Spleen (tissue), 11 donors: ENCODE results near the gene NAA40. TPM values are rescaled to one million over a fixed set of nuclear protein-coding genes. Genes with fewer than 3 reads are reported as not detected.

Experiments
- DNase-seq: peaks from one replicate; pipeline ENCODE4 v3.0.0-alpha.2; 2020
- H3K27ac ChIP-seq, 8 donors: fragments of 200-600 bp; sonication (generic) in 7 of 8; 1 replicate in 4 of 8; 2 replicates in 4 of 8; pipeline versions ENCODE4 v1.5.0 to v1.8.0; 2016 to 2021; ENCODE audit warnings: inconsistent platforms in 4 of 8, mild to moderate bottlenecking in 4 of 8, moderate library complexity in 1 of 8
- H3K27me3 ChIP-seq, 7 donors: fragments of 200-600 bp; sonication (generic) in 6 of 7; replicated peaks in 1 of 7; 1 replicate in 4 of 7; 2 replicates in 3 of 7; pipeline versions ENCODE4 v1.5.0 to v1.8.0; 2016 to 2021; ENCODE audit warnings: inconsistent platforms in 3 of 7, mild to moderate bottlenecking in 1 of 7
- H3K36me3 ChIP-seq, 6 donors: fragments of 200-600 bp; sonication (generic) in 5 of 6; 1 replicate in 4 of 6; 2 replicates in 2 of 6; pipeline versions ENCODE4 v1.5.0 to v1.8.0; 2016 to 2021; ENCODE audit warnings: inconsistent platforms in 2 of 6
- H3K4me1 ChIP-seq, 6 donors: fragments of 200-600 bp; sonication (generic) in 5 of 6; 1 replicate in 3 of 6; 2 replicates in 3 of 6; pipeline versions ENCODE4 v1.5.0 to v1.8.0; 2016 to 2021; ENCODE audit warnings: inconsistent platforms in 3 of 6
- H3K4me3 ChIP-seq, 8 donors: fragments of 200-600 bp; sonication (generic) in 7 of 8; 1 replicate in 4 of 8; 2 replicates in 4 of 8; pipeline versions ENCODE4 v1.5.0 to v1.8.0; 2016 to 2021; ENCODE audit warnings: inconsistent platforms in 4 of 8, mild to moderate bottlenecking in 4 of 8, moderate library complexity in 2 of 8
- H3K9me3 ChIP-seq, 8 donors: fragments of 200-600 bp; sonication (generic) in 7 of 8; 1 replicate in 4 of 8; 2 replicates in 4 of 8; pipeline versions ENCODE4 v1.5.0 to v1.8.0; 2016 to 2021; ENCODE audit warnings: inconsistent platforms in 4 of 8
- CTCF ChIP-seq, 11 experiments: fragments of 200-600 bp in 7 of 11; fragments of 450-650 bp in 4 of 11; sonication (generic) in 4 of 11; IDR thresholded peaks in 8 of 11; conservative IDR thresholded peaks in 3 of 11; 1 replicate in 7 of 11; 2 replicates in 4 of 11; pipeline versions ENCODE4 v1.4.0 to v1.8.0; 2016 to 2021; ENCODE audit warnings: antibody characterized with exemption in 11 of 11, inconsistent platforms in 4 of 11, mild to moderate bottlenecking in 1 of 11
- POLR2A ChIP-seq, 3 donors: fragments of 450-650 bp; IDR thresholded peaks; one replicate each; pipeline ENCODE4 v1.5.1; 2017; ENCODE audit warnings: antibody characterized with exemption in 3 of 3, mild to moderate bottlenecking in 1 of 3
- POLR2AphosphoS5 ChIP-seq, 3 donors: sonication (generic); formaldehyde crosslinking; IDR thresholded peaks; one replicate each; pipeline ENCODE4 v1.5.1; 2017; ENCODE audit warnings: antibody characterized with exemption in 3 of 3
- WGBS, 5 donors: extraction: QIAGEN DNeasy Blood & Tissue Kit in 3 of 5; methylation state at CpG; one replicate each; pipeline versions ENCODE4 v1.1.5 to v1.1.7; 2013 to 2018; 5-methylcytosine and 5-hydroxymethylcytosine counted together
- intact Hi-C: fragments of 100-400 bp; cut with DNase I; formaldehyde crosslinking; loops from one replicate; pipeline ENCODE4 v1.15.0; 2023; ENCODE audit warnings: low total_unique reads
- polyA plus RNA-seq, 3 donors: library from polyadenylated mRNA; stranded (reverse); fragments of 200-250 nt; gene quantifications; one replicate each; pipeline ENCODE4 v1.2.1, GENCODE V29; 2013
- total RNA-seq, 7 donors: library from RNA; depleted of rRNA in 3 of 7; stranded (reverse); fragments of >200 nt in 3 of 7; fragmentation: NEBNext Ultra II Directional in 4 of 7; extraction: Animal tissue kit (Norgen Biotek cat#: 25700) in 4 of 7; gene quantifications; one replicate each; pipeline versions ENCODE4 v1.1.0 to v1.2.1, GENCODE V29; 2016 to 2021
- donor health status: healthy with polysubstance abuse.
- donor health status: DM: no; HTN: no; CAD: no; lungs with moderate emphysema.
- donor health status: DM: no; HTN: no; CAD: no.
- donor health status: Bipolar disorder and iron deficiency.
- donor health status: healthy.
- donor health status: DM: no; HTN: no; CAD: no.
- donor health status: DM: yes; HTN: yes; CAD: no.

NAA40 gene
- total and polyA plus RNA-seq, 10 donors = 12.1 to 45.4 (median 30.2) TPM

GRCh38 chr11:63929616-63930015 lies 9.2 kb upstream of the NAA40 start:
- Histone ChIP-seq H3K4me3 (no peak overlapping the region), H3K4me1 (no peaks in the 10 kb centered on the region), H3K27me3 (no peaks in the 10 kb centered on the region), H3K36me3 (no peaks in the 10 kb centered on the region), H3K27ac (no peak overlapping the region), H3K9me3 (no peaks in the 10 kb centered on the region)
- DNase-seq = no peak
- no peak for TF ChIP-seq POLR2AphosphoS5 (IDR thresholded peaks at IDR 0.05)
- TF ChIP-seq POLR2A (IDR thresholded peaks at IDR 0.05) = no peak
- TF ChIP-seq CTCF (IDR thresholded peaks at IDR 0.05 in 8 of 11, conservative IDR thresholded peaks at IDR 0.05 in 3 of 11) = no peak
- 79 to 88% (median 82%) methylated on average over 5 of the region's 5 CpGs for WGBS, 5 donors
- intact Hi-C loops = no loop called here

- WGBS, 5 donors = 76 to 89% (median 82%) methylated on average over 6 of the region's 6 CpGs
- intact Hi-C loops = no loop called here
- H3K9me3 ChIP-seq = no peaks in the 10 kb centered on the region
- no peaks in the 10 kb centered on the region for H3K27me3 ChIP-seq
- DNase-seq = no peak
- no peaks in the 10 kb centered on the region for H3K36me3 ChIP-seq
- no peaks in the 10 kb centered on the region for H3K4me1 ChIP-seq
- no peak overlapping the region for H3K4me3 ChIP-seq
- no peak overlapping the region for H3K27ac ChIP-seq
- TF ChIP-seq CTCF (IDR thresholded peaks at IDR 0.05 in 8 of 11, conservative IDR thresholded peaks at IDR 0.05 in 3 of 11) (no peak), POLR2A (IDR thresholded peaks at IDR 0.05) (no peak), POLR2AphosphoS5 (IDR thresholded peaks at IDR 0.05) (no peak)
Measured at GRCh38 chr11:63931045-63931444, 7.8 kb upstream of the NAA40 start.

DNA sequence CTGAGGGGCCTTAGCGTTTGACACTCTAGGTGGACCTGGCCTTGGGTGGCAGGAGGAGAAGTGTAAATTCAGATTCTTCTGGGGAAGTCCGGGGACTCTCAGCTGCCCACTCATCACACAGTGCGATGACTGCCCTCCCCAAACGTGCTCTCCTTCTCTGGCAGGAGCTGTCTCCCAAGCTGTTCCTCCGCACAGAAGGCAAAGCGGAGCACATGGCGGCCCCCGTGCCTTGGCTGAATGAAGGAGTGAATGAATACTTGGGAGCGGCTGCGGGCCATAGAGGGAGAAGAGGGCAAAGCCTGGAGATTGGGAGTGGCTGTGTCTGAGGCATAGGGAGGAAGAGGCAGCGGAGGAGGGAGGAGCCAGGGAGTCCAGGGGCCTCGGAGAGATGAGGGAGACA lies 6.9 kb upstream of the NAA40 start:
- no peaks in the 10 kb centered on the region for H3K27me3 ChIP-seq
- H3K27ac ChIP-seq = no peak overlapping the region
- TF ChIP-seq POLR2A (IDR thresholded peaks at IDR 0.05) (no peak), POLR2AphosphoS5 (IDR thresholded peaks at IDR 0.05) (no peak), CTCF (IDR thresholded peaks at IDR 0.05 in 8 of 11, conservative IDR thresholded peaks at IDR 0.05 in 3 of 11) (no peak)
- no peak overlapping the region for H3K4me3 ChIP-seq
- H3K9me3 ChIP-seq = no peaks in the 10 kb centered on the region
- no peak for DNase-seq
- no peaks in the 10 kb centered on the region for H3K36me3 ChIP-seq
- intact Hi-C loops = no loop called here
- 77 to 87% (median 83%) methylated on average over 12 of the region's 12 CpGs for WGBS, 5 donors
- H3K4me1 ChIP-seq = no peaks in the 10 kb centered on the region

DNA sequence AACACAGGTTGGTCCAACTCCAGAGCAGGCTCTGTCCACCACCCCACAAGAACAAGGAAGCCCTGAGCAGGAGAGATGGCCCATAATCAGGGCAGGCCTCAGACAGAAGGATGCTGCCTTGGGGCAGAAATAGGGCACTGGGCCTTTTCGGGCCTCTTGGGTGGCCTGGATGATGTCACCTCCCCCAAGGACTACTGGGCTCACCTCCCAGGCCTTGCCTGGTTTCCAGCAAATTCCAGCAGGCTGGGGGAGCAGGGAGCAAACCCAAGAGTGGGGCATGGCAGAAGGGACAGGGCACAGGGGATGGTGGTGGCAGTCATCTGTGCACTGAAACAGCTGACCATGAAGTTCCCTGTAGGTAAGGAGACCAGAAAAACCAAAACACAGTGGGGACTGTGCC lies 5.3 kb upstream of the NAA40 start:
- no peaks in the 10 kb centered on the region for H3K36me3 ChIP-seq
- no peak overlapping the region for H3K4me3 ChIP-seq
- H3K27me3 ChIP-seq = no peaks in the 10 kb centered on the region
- H3K4me1 ChIP-seq = peaks cover 0 to 10% (median 7%) of the 10 kb centered on the region in 6 donors
- no peaks in the 10 kb centered on the region for H3K9me3 ChIP-seq
- intact Hi-C loops = no loop called here
- no peak for DNase-seq
- 64 to 92% (median 83%) methylated on average over 1 of the region's 1 CpG for WGBS, 5 donors
- H3K27ac ChIP-seq = no peak overlapping the region
- TF ChIP-seq CTCF (IDR thresholded peaks at IDR 0.05 in 8 of 11, conservative IDR thresholded peaks at IDR 0.05 in 3 of 11) (no peak), POLR2A (IDR thresholded peaks at IDR 0.05) (no peak), POLR2AphosphoS5 (IDR thresholded peaks at IDR 0.05) (no peak)
